ENCODE data around the gene SARNP.

The SARNP gene

GRCh38 chr12:55721601-55722213 is 95.8 kb downstream of the SARNP start:
- DNase-seq, result no peak

- DNase-seq, result no peak
Measured at GRCh38 chr12:55720894-55721444, 96.6 kb downstream of the SARNP start.

- DNase-seq, result no peak
Measured at GRCh38 chr12:55720071-55720564, 97.4 kb downstream of the SARNP start, which contains the start of gene RDH5. Gene RDH5, plus strand, starts transcription at chr12:55720393. Its CDS starts 792 bp downstream, at chr12:55721185.

GRCh38 chr12:55719371-55719770 is 98.2 kb downstream of the SARNP start:
- DNase-seq, result no peak

- no peak for DNase-seq
Measured at GRCh38 chr12:55718624-55719275, 98.8 kb downstream of the SARNP start.

- DNase-seq, result no peak
Measured at GRCh38 chr12:55718015-55718414, 99.5 kb downstream of the SARNP start.

GRCh38 chr12:55717011-55718007 is 100.2 kb downstream of the SARNP start:
- no peak for DNase-seq

- no peak for DNase-seq
Measured at GRCh38 chr12:55716582-55716957, 101.0 kb downstream of the SARNP start.

- DNase-seq, result no peak
Measured at GRCh38 chr12:55715833-55716581, 101.5 kb downstream of the SARNP start, which contains the start of gene BLOC1S1. Gene BLOC1S1, plus strand, starts transcription at chr12:55716046. Its CDS starts 6 bp downstream, at chr12:55716052.

- DNase-seq, result no peak
Measured at GRCh38 chr12:55715169-55715764, 102.3 kb downstream of the SARNP start.

GRCh38 chr12:55713721-55714120 is 103.8 kb downstream of the SARNP start:
- no peak for DNase-seq

- no peak for DNase-seq
Measured at GRCh38 chr12:55712700-55713415, 104.7 kb downstream of the SARNP start.

- DNase-seq, result no peak
Measured at GRCh38 chr12:55711786-55712553, 105.6 kb downstream of the SARNP start.

GRCh38 chr12:55708695-55709233 is 108.8 kb downstream of the SARNP start:
- no peak for DNase-seq

- DNase-seq, result no peak
Measured at GRCh38 chr12:55707841-55708694, 109.5 kb downstream of the SARNP start, which contains the start of gene ITGA7. Gene ITGA7, minus strand, starts transcription at chr12:55707904. Its CDS starts 222 bp downstream, at chr12:55707682.

Data from cortex of kidney (tissue), 1 donor.